ENCODE results near the gene ATAT1. TPM values are rescaled to one million over a fixed set of nuclear protein-coding genes. Genes with fewer than 3 reads are reported as not detected.
A peak's percentile ranks its signal among the peaks of the same experiment; 100 is the strongest.

The ATAT1 gene
- total RNA-seq, 1 experiment from 2014 or later, result 19.3 TPM

GRCh38 chr6:30615958-30616810 is 10.5 kb upstream of the ATAT1 start (continued):
- no peak for TF ChIP-seq TEAD4 (CRISPR knock-in tag; IDR thresholded peaks at IDR 0.05)
- TF ChIP-seq KAT7 (CRISPR knock-in tag; IDR thresholded peaks at IDR 0.05; ENCODE audit: borderline replicate concordance), result 0 out of 2 replicates have a peak, but pooled peaks have one; percentile 8
- TF ChIP-seq, protein P1, sequence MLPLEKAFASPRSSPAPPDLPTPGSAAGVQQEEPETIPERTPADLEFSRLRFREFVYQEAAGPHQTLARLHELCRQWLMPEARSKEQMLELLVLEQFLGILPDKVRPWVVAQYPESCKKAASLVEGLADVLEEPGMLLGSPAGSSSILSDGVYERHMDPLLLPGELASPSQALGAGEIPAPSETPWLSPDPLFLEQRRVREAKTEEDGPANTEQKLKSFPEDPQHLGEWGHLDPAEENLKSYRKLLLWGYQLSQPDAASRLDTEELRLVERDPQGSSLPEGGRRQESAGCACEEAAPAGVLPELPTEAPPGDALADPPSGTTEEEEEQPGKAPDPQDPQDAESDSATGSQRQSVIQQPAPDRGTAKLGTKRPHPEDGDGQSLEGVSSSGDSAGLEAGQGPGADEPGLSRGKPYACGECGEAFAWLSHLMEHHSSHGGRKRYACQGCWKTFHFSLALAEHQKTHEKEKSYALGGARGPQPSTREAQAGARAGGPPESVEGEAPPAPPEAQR (CRISPR knock-in tag; IDR thresholded peaks at IDR 0.05), result no peak
- TF ChIP-seq, protein P2, sequence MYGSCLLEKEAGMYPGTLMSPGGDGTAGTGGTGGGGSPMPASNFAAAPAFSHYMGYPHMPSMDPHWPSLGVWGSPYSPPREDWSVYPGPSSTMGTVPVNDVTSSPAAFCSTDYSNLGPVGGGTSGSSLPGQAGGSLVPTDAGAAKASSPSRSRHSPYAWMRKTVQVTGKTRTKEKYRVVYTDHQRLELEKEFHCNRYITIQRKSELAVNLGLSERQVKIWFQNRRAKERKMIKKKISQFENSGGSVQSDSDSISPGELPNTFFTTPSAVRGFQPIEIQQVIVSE (CRISPR knock-in tag; IDR thresholded peaks at IDR 0.05; ENCODE audit: borderline replicate concordance), result peak; percentile 43; the same call in 1 of the 2 replicates
- peak; percentile 48; the same call in 1 of the 2 replicates for TF ChIP-seq GABPB1 (CRISPR knock-in tag; IDR thresholded peaks at IDR 0.05)
- TF ChIP-seq MXD4 (CRISPR knock-in tag; IDR thresholded peaks at IDR 0.05; ENCODE audit: borderline replicate concordance), result no peak
- TF ChIP-seq SOX15 (CRISPR knock-in tag; IDR thresholded peaks at IDR 0.05), result no peak
- TF ChIP-seq SP1 (CRISPR knock-in tag; conservative IDR thresholded peaks at IDR 0.05), result no peak
- TF ChIP-seq ATF1 (CRISPR knock-in tag; IDR thresholded peaks at IDR 0.05), result no peak
- peak; percentile 10; the same call in 1 of the 2 replicates for TF ChIP-seq ZNF425 (CRISPR knock-in tag; conservative IDR thresholded peaks at IDR 0.05)
- no peak for TF ChIP-seq HMGXB4 (CRISPR knock-in tag; IDR thresholded peaks at IDR 0.05)
- TF ChIP-seq, protein P3, sequence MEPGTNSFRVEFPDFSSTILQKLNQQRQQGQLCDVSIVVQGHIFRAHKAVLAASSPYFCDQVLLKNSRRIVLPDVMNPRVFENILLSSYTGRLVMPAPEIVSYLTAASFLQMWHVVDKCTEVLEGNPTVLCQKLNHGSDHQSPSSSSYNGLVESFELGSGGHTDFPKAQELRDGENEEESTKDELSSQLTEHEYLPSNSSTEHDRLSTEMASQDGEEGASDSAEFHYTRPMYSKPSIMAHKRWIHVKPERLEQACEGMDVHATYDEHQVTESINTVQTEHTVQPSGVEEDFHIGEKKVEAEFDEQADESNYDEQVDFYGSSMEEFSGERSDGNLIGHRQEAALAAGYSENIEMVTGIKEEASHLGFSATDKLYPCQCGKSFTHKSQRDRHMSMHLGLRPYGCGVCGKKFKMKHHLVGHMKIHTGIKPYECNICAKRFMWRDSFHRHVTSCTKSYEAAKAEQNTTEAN (CRISPR knock-in tag; IDR thresholded peaks at IDR 0.05), result no peak
- no peak for TF ChIP-seq TEAD1 (CRISPR knock-in tag; IDR thresholded peaks at IDR 0.05)
- TF ChIP-seq FOXJ3 (CRISPR knock-in tag; IDR thresholded peaks at IDR 0.05; ENCODE audit: borderline replicate concordance), result no peak
- TF ChIP-seq, protein P4, sequence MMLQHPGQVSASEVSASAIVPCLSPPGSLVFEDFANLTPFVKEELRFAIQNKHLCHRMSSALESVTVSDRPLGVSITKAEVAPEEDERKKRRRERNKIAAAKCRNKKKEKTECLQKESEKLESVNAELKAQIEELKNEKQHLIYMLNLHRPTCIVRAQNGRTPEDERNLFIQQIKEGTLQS (CRISPR knock-in tag; conservative IDR thresholded peaks at IDR 0.05), result no peak
- peak; percentile 75; the same call in 1 of the 2 replicates for TF ChIP-seq NFATC4 (CRISPR knock-in tag; IDR thresholded peaks at IDR 0.05)
- TF ChIP-seq ELF4 (CRISPR knock-in tag; IDR thresholded peaks at IDR 0.05; ENCODE audit: low read depth), result no peak
- no peak for TF ChIP-seq NR2C2 (CRISPR knock-in tag; IDR thresholded peaks at IDR 0.05)
- no peak for TF ChIP-seq ZNF396 (CRISPR knock-in tag; IDR thresholded peaks at IDR 0.05; ENCODE audit: borderline replicate concordance)
- no peak for TF ChIP-seq E2F1 (CRISPR knock-in tag; IDR thresholded peaks at IDR 0.05)
- TF ChIP-seq MYBL2 (CRISPR knock-in tag; IDR thresholded peaks at IDR 0.05), result no peak
- TF ChIP-seq, protein P5, sequence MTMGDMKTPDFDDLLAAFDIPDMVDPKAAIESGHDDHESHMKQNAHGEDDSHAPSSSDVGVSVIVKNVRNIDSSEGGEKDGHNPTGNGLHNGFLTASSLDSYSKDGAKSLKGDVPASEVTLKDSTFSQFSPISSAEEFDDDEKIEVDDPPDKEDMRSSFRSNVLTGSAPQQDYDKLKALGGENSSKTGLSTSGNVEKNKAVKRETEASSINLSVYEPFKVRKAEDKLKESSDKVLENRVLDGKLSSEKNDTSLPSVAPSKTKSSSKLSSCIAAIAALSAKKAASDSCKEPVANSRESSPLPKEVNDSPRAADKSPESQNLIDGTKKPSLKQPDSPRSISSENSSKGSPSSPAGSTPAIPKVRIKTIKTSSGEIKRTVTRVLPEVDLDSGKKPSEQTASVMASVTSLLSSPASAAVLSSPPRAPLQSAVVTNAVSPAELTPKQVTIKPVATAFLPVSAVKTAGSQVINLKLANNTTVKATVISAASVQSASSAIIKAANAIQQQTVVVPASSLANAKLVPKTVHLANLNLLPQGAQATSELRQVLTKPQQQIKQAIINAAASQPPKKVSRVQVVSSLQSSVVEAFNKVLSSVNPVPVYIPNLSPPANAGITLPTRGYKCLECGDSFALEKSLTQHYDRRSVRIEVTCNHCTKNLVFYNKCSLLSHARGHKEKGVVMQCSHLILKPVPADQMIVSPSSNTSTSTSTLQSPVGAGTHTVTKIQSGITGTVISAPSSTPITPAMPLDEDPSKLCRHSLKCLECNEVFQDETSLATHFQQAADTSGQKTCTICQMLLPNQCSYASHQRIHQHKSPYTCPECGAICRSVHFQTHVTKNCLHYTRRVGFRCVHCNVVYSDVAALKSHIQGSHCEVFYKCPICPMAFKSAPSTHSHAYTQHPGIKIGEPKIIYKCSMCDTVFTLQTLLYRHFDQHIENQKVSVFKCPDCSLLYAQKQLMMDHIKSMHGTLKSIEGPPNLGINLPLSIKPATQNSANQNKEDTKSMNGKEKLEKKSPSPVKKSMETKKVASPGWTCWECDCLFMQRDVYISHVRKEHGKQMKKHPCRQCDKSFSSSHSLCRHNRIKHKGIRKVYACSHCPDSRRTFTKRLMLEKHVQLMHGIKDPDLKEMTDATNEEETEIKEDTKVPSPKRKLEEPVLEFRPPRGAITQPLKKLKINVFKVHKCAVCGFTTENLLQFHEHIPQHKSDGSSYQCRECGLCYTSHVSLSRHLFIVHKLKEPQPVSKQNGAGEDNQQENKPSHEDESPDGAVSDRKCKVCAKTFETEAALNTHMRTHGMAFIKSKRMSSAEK (CRISPR knock-in tag; IDR thresholded peaks at IDR 0.05; ENCODE audit: borderline replicate concordance), result peak; percentile 51
- no peak for TF ChIP-seq NR3C1 (CRISPR knock-in tag; conservative IDR thresholded peaks at IDR 0.05; ENCODE audit: low read depth)
- no peak for TF ChIP-seq TP53 (CRISPR knock-in tag; IDR thresholded peaks at IDR 0.05)
- no peak for TF ChIP-seq CREM (CRISPR knock-in tag; IDR thresholded peaks at IDR 0.05)

Measured in WTC11 (cell line).